Activated B cell treated with CpG ODN at 0.5 μM for 24 hours (primary cell): ENCODE data around the gene FGF12. TPM values are rescaled to one million over a fixed set of nuclear protein-coding genes. Genes with fewer than 3 reads are reported as not detected.

Experiments used
- ATAC-seq: fragments of 200-7000 bp; cut with Tn5 transposase; one replicate; pipeline ENCODE4 v1.10.0; 2021; ENCODE audit warnings: low read depth, mild to moderate bottlenecking, moderate library complexity
- CTCF ChIA-PET: fragments of 350-600 bp; sonication (Branson Sonifier 250); formaldehyde crosslinking; loops from one replicate; lab custom pipeline; 2021; ENCODE audit warnings: antibody characterized with exemption; lab: Charles Lee
- POLR2A ChIA-PET: fragments of 350-600 bp; sonication (Branson Sonifier 250); formaldehyde crosslinking; loops from one replicate; lab custom pipeline; 2021; ENCODE audit warnings: antibody characterized with exemption; lab: Charles Lee
- DNase-seq: peaks from one replicate; pipeline ENCODE4 v3.0.0; 2022
- H3K27ac Mint-ChIP-seq: one replicate; pipeline ENCODE4 v1.8.0; 2020; ENCODE audit warnings: mixed read lengths
- H3K27me3 Mint-ChIP-seq: one replicate; pipeline ENCODE4 v1.8.0; 2021; ENCODE audit warnings: mixed read lengths
- H3K36me3 Mint-ChIP-seq: one replicate; pipeline ENCODE4 v1.8.0; 2021; ENCODE audit warnings: low read depth, mixed read lengths
- H3K4me1 Mint-ChIP-seq: one replicate; pipeline ENCODE4 v1.8.0; 2021; ENCODE audit warnings: mixed read lengths
- H3K4me3 Mint-ChIP-seq: one replicate; pipeline ENCODE4 v1.8.0; 2020; ENCODE audit warnings: mild to moderate bottlenecking, mixed read lengths
- H3K9me3 Mint-ChIP-seq: one replicate; pipeline ENCODE4 v1.8.0; 2020; ENCODE audit warnings: mixed read lengths
- CTCF ChIP-seq: fragments of 200-600 bp; IDR thresholded peaks from one replicate; pipeline ENCODE4 v1.8.0; 2022; ENCODE audit warnings: antibody characterized with exemption, mild to moderate bottlenecking
- intact Hi-C: fragments of 100-400 bp; cut with micrococcal nuclease; formaldehyde crosslinking; loops from one replicate; pipeline ENCODE4 v1.15.1; 2024
- total RNA-seq: library from RNA; stranded (reverse); gene quantifications from 2 replicates; pipeline ENCODE4 v1.2.3, GENCODE V29; 2022

The FGF12 gene
- total RNA-seq, 1 donor from 2014 or later, result not detected

- ATAC-seq, result no peak
- intact Hi-C loops, result no loop called here
- Mint-ChIP-seq H3K4me1 (no peaks in the 10 kb centered on the region), H3K27ac (no peak overlapping the region), H3K9me3 (no peaks in the 10 kb centered on the region), H3K27me3 (no peaks in the 10 kb centered on the region), H3K36me3 (no peaks in the 10 kb centered on the region), H3K4me3 (no peak overlapping the region)
- ChIA-PET CTCF (no interaction called here), POLR2A (no interaction called here)
- no peak for DNase-seq
- no peak for TF ChIP-seq CTCF
Measured at GRCh38 chr3:192303235-192303634, 424.1 kb downstream of the FGF12 start.

GRCh38 chr3:192302721-192303120, 424.6 kb downstream of the FGF12 start:
- ATAC-seq, result no peak
- no peaks in the 10 kb centered on the region for H3K9me3 Mint-ChIP-seq
- intact Hi-C loops, result no loop called here
- H3K36me3 Mint-ChIP-seq, result no peaks in the 10 kb centered on the region
- ChIA-PET POLR2A (no interaction called here), CTCF (no interaction called here)
- H3K4me3 Mint-ChIP-seq, result no peak overlapping the region
- H3K4me1 Mint-ChIP-seq, result no peaks in the 10 kb centered on the region
- no peak overlapping the region for H3K27ac Mint-ChIP-seq
- no peak for TF ChIP-seq CTCF
- DNase-seq, result no peak
- no peaks in the 10 kb centered on the region for H3K27me3 Mint-ChIP-seq

- H3K36me3 Mint-ChIP-seq, result no peaks in the 10 kb centered on the region
- H3K9me3 Mint-ChIP-seq, result no peaks in the 10 kb centered on the region
- ChIA-PET POLR2A (no interaction called here), CTCF (no interaction called here)
- TF ChIP-seq CTCF, result no peak
- no peaks in the 10 kb centered on the region for H3K27me3 Mint-ChIP-seq
- DNase-seq (no peak), ATAC-seq (no peak)
- intact Hi-C loops, result no loop called here
- H3K27ac Mint-ChIP-seq, result no peak overlapping the region
- no peaks in the 10 kb centered on the region for H3K4me1 Mint-ChIP-seq
- no peak overlapping the region for H3K4me3 Mint-ChIP-seq
Measured at GRCh38 chr3:192299921-192300320, 427.4 kb downstream of the FGF12 start.

- Mint-ChIP-seq H3K4me3 (no peak overlapping the region), H3K27ac (no peak overlapping the region), H3K4me1 (no peaks in the 10 kb centered on the region), H3K27me3 (no peaks in the 10 kb centered on the region), H3K9me3 (no peaks in the 10 kb centered on the region), H3K36me3 (no peaks in the 10 kb centered on the region)
- CTCF ChIA-PET, result interaction anchor here (0.6 kb wide), 1 partner anchor 23 kb away, joined by 4 read pairs; no protein-coding TSS in a partner anchor
- ATAC-seq (no peak), DNase-seq (no peak)
- POLR2A ChIA-PET, result no interaction called here
- intact Hi-C loops, result no loop called here
- no peak for TF ChIP-seq CTCF
Measured at GRCh38 chr3:192296845-192297244, 430.5 kb downstream of the FGF12 start.

GRCh38 chr3:192284443-192285072, 442.8 kb downstream of the FGF12 start:
- H3K9me3 Mint-ChIP-seq, result no peaks in the 10 kb centered on the region
- ATAC-seq (no peak), DNase-seq (no peak)
- no peaks in the 10 kb centered on the region for H3K4me1 Mint-ChIP-seq
- CTCF ChIA-PET, result no interaction called here
- TF ChIP-seq CTCF, result no peak
- no peak overlapping the region for H3K4me3 Mint-ChIP-seq
- POLR2A ChIA-PET, result no interaction called here
- H3K36me3 Mint-ChIP-seq, result no peaks in the 10 kb centered on the region
- H3K27me3 Mint-ChIP-seq, result peaks cover 2% of the 10 kb centered on the region
- intact Hi-C loops, result no loop called here
- no peak overlapping the region for H3K27ac Mint-ChIP-seq
